NCI-H1694 (cell line): ENCODE measurements around the gene COX6A1.
A peak's percentile ranks its signal among the peaks of the same experiment; 100 is the strongest.
"Not testable (repeated sequence)": the region's sequence is repeated elsewhere in the genome, so short reads cannot be mapped to it uniquely, and the experiment has no call there.

Experiments used
- DNase-seq: peaks from one replicate; lab custom pipeline; 2025; lab: John Stamatoyannopoulos, UW

The COX6A1 gene

DNA sequence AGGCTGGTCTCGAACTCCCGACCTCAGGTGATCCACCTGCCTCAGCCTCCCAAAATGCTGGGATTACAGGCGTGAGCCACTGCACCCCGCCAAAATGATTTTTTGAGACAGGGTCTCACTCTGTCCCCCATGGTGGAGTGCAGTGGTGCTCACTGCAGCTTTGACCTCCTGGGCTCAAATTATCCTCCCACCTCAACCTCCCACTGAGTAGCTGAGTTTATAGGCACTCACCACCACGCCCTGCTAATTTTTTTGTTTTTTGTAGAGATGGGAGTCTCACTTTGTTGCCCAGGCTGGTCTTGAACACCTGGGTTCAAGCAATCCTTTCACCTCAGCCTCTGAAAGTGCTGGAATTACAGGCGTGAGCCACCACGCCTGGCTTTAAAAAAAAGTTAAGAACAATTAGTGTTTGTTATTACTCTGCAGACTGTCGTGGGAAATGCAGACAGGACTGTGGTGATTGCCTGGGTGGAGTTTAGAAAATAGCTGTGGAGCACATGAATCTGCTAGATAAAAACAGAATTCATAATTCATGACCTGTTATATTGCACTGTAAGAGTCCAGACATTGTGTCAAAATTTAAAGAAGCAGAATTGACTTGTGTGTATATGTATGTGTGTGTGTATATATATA is 9.2 kb upstream of the COX6A1 start:
- DNase-seq: no peak

DNA sequence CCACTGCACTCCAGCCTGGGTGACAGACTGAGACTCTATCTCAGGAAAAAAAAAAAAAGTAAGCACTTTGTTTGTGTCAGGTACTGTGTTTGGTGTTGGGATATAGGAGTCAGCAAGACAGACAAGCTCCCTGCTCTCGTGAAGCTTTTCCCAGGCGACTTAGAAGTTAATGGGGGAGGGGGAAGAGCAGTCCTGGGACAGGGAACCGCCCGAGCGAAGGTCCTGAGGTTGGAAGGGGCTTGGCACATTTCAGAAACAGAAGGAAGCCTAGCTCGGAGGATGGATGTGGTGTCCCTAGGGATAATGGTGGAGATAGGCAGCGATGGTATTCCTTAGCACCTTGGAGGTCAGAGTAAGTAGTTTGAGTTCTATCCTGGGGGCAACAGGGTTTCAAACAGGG is 8.5 kb upstream of the COX6A1 start:
- DNase-seq: no peak

DNA sequence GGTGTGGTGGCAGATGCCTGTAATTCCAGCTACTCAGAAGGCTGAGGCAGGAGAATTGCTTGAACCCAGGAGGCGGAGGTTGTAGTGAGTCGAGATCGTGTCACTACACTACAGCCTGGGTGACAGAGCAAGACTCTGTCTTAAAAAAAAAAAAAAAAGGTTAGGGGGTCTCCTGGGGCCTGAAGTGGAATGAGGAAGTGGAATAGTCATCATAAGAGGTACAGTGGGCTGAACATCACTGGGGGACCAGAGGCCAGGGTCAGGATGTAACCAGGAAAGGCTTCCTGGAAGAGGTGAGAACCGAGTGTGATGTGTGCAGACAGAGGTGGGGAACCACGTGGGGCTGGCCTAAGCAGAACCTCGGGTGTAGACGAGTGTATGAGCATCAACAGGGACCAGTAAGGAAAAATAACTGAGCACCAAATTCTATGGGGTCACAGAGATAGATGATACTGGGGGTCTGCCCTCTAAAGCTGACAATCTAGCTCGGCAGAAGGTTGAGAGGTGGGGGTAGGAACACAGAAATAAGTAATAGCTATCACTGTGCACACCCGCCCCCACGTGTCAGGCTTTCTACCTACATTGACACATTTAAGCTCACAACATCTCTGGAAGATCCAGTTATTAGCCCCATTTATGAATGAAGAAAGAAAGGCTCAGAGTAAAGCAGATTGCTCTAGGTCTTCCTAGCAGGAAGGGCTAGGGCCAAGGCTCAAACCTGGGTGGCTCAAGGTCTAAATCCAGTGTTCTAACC is 5.0 kb upstream of the COX6A1 start:
- no peak for DNase-seq

DNA sequence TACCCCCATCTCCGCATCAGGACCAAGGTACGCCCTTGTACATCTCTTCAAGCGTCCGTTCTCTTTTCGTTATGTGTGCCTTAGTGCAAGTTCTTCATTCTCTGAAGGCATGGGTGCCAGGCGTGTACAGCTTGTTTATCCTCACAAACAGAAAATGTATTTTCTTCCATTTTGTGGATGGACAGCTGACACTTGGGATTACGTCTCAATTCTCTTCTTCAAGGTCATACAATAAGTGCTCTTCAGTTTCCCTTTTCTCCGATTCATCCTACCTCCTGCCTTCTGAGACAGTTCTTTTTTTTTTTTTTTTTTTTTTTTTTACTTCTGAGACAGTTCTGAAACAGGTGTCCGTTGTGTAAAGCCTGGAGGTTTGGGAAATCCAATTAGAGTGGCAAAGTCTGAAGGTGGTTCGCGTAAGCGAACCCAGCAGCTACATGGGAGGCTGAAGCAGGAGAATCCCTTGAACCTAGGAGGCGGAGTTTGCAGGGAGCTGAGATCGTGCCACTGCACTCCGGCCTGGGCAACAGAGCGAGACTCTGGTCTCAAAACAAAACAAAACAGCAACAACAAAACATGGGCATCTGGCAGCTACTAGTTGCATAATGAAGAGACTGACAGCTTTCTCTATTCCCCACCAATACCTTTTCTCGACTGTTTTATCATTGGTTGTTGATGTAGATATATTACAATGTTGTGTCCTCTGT is 734 bp downstream of the COX6A1 start:
- no peak for DNase-seq

DNA sequence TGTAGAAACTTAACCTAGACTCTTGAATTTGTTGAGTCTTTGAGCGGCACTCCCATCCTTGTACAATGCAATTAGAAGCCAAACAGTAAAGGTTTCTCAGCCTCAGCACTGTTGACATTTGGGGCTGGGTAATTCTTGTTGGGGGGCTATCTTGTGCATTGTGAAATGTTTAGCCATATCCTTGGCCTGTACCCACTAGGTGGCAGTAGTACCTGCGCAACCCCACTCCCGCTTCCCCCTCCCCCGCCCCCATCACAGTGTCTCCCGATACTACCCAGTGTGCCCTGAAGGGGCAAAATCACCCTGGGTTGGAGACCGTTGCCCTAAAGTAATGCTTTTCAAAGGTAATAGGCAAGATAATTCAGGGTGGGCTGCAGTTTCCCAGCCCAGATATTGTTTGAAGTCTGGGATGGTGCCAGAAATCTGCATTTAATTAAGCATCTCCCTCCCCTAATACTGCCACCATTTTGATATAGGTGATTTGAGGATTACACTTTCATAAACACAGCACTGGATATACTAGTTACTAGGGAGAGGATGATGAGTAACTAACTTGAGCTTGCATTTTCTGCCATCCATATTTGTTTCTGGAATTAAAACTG is 1.8 kb downstream of the COX6A1 start:
- DNase-seq: peak; percentile 60

DNA sequence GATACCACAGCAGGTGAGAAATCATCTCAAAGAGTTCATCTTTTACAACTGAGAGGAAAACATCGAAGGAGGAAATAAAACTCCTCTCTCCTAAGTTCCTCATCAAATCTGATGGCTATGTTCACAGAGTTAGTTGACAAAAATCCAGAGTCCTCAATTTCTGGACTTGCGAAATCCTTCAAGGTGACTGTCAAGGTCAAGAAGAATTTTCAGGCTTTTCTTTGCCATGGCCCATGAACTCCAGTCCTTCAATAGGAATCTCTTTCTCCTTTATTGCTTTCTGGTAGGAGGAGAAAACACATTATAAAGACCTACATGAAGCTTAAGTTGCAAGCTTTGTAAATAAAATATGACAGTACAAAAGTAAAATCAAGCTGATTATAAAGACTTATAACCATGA is 6.8 kb downstream of the COX6A1 start:
- DNase-seq: no peak

DNA sequence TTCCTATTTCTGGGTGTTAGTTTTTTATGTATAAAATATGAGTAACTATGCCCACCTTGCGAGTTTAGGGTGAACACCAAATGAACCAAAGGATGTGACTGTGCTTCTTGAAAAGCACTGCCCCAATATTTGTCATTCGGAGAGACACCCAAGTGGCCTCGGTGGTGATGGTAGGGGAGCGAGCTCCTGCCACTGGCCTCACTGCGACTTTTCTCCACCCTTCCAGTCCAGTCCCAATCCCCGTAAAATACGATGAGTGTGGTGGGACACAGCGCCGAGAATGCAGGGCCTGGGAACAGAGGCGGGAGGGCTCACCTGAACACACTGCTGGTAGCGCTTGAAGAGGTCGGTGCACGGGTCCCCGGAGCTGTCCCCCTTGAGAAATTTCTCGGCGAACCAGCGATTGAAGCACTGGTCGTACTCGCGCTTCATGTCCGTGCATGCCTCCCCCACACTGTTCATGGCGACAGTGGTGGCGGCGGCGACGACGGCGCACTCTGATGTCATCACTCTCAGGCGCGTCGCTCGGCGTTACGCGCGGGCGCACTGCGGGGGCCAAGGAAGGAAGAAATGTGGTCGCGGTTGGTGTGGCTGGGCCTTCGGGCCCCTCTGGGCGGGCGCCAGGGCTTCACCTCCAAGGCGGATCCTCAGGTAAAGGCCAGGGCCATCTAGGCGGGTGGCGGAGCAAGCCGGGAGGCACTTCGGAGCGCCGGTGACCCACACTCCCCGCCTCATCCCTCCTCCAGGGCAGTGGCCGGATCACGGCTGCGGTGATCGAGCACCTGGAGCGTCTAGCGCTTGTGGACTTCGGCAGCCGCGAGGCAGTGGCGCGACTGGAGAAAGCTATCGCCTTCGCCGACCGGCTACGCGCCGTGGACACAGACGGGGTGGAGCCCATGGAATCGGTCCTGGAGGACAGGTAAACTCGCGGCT is 8.3 kb downstream of the COX6A1 start, which contains the start of the genes GATC and TRIAP1:
GATC (plus strand) TSS at position 534 of the 933 bp plus-strand sequence; CDS start at position 571, 37 bp downstream.
TRIAP1 (minus strand) TSS at position 474 of the 933 bp plus-strand sequence; CDS start at position 462, 12 bp downstream.
- peak; percentile 52 for DNase-seq

DNA sequence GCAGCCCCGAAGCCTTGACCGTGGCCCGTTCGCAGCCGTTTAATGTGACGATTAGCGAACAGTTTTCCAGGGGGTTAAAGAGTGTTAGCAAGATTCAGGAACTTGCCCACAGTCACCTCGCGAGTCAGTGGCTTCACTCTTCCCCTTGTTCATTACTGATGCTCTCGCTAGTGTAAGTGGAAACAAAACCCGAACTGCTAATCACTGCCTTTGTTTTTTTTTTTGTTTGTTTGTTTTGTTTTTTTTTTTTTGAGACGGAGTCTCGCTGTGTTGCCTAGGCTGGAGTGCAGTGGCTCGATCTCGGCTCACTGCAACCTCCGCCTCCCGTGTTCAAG is 8.9 kb downstream of the COX6A1 start:
- DNase-seq: not testable (repeated sequence)

DNA sequence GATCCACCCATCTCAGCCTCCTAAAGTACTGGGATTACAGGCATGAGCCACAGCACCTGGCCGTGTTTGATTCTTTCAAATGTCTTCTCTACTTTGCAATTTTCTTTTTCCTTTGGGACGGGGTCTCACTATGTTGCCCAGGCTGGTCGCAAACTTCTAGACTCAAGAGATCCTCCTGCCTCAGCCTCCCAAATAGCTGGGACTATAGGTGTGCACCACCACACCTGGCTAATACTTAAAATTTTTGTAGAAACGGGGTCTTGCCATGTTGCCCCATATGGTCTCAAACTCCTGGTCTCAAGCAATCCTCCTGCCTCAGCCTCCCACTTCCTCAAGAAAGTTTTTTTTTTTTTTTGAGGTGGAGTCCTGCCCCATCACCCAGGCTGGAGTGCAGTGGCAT is 10.1 kb downstream of the COX6A1 start:
- DNase-seq: no peak

DNA sequence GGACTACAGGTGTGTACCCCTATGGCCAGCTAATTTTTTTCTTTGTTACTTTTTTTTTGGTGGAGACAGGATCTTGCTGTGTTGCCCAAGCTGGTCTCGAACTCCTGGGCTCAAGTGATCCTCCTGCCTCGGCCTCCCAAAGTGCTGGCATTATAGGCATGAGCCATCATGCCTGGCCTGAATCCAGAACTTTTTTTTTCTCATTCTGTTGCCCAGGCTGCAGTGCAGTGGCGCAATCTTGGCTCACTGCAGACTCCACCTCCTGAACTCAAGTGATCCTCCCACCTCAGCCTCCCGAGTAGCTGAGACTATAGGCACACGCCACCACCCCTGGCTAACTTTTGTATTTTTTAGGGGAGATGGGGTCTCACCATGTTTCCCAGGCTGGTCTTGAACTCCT is 14.6 kb downstream of the COX6A1 start:
- DNase-seq: not testable (repeated sequence)

DNA sequence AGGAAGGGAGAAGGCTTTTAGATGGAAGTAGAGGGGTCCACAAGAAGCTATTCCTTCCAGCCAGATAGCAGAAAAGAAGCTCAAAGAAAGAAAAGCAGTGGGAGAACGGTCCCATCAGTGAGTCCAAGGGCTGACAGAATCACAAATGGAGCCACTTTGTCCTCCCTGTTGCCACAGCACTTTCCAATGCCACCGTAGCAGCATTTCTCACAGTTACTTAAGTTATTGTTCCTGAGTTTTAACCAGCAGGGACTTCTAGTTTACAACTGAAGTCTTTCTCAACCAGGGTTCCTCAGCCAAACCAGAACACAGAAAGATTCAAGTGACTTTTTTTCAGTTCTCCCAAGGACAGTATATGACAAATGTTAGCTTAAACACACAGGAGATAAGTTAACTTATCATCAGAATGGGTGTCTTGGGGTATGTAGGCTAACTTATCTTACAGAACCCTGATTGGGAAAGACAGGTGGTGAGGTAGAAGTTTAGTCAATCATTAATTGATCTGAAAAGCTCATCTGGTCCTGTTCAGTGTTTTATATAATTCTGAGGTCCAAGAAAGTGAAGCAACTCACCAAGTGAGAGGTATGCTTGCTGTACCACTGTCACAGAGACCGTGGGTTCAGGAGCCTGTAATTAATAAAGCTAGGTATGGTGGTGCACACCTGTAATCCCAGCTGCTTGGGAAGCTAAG is 15.3 kb downstream of the COX6A1 start:
- DNase-seq: no peak

DNA sequence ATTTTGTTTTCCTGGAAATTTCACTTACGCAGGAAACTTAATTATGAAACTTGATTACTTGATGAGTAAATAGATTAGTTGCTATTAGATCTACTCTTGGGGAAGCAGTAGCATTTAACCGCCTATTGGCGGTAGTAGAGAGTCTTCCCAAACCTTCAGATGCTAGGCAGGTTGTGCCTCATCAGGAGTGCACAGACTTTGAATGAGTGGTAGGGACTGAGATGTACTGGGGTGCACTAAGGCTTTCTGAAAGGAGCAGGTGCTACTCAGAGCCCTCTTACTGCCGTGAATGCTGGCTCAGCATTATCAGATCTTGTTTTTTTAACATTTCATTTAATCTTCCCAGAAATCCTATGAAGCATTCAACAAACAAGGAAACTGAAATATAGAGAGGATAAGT is 16.1 kb downstream of the COX6A1 start:
- DNase-seq: peak; percentile 17

DNA sequence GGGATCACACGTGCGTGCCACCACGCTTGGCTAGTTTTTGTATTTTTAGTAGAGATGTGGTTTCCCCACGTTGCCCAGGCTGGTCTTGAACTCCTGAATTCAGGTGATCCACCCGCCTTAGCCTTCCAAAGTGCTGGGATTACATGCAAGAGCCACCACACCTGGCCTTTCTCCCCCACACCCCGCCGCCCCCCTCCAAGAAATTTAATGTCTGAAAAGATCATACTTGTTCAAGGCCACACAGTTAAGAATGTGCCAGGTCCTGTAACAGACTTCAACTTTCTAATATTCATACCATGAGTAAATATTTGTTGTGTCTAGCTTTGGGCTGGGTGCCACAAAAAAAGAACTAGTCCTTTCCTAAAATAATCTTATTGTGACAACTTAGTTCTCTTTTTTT is 17.4 kb downstream of the COX6A1 start:
- no peak for DNase-seq

DNA sequence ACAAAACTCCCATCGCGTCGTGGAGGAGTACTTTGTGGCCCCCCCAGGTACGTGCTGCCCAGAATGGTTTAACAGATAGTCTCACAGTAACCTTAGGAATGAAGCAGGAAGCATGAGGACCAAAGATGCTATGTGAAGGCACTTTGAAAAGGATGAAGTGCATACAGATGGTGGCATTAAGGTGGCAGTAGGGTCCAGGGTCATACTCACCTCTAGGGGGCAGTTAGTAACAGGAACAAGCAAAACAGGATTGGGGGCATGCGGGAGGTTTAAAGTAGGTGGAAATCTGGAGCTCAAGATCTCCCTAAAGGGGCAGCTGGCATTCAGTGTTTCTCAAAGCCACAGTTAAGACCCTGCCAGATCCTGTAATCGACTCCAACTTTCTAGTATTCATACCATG is 19.2 kb downstream of the COX6A1 start:
- DNase-seq: no peak

DNA sequence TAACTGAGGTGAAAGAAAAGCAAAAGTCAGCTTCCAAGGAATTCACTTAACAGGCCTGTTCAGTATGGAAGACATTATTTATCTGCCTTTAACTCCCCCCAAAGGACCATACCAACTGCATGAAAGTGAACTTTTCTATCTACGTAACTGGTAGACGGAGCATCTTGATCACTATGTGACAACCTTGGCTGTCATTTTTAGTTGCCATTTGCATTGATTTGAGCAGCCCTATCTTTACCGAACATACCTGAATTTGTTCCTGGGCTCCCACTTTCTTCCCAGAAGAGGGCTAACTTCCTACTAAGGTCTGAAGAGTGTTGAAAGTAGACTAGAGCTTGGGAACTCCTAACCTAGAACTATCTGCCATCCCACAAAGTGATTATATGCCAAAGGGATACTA is 22.2 kb downstream of the COX6A1 start:
- DNase-seq: no peak

DNA sequence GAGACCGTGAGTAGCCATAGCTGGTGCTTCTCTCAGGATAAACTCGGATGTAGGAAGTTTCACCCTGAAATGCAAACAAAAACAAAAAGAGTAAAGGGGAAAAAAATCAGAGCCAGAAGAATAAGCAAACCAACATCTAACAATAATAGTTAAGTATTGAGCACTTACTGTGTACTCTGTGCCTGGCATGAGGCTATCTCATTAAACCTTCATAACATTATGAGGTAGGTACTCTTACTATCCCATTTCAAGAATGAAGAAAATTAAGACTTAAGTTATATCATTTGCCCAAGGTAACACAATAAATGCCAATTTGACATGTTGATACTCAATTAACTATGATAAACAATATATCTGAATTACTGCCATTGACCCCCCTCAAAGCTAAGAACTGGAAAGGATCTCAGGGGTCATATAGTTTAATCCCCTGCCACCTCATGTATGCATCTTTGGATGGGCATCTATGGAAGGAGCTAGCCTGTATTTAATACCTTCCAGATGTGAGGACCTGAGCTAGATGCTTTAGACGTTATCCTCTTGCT is 24.3 kb downstream of the COX6A1 start:
- DNase-seq: no peak

DNA sequence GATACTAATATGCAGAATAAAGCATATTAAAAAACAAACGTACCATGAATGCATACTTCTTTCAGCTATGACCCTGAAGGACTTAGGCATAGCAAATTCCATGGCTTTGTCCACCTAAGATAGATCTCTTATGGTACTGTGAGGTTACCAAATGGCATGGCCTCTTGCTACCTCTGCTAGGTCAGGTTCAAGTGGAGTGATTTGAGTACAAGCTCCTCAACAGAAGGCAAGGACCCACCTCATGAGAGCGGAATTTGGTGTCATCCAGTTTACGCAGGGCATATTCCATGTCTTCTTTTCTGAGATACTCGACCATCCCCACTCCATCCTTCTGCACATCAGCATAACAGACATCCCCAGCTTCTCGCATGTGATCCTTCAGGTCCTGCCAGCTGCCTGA is 25.8 kb downstream of the COX6A1 start:
- DNase-seq: no peak

DNA sequence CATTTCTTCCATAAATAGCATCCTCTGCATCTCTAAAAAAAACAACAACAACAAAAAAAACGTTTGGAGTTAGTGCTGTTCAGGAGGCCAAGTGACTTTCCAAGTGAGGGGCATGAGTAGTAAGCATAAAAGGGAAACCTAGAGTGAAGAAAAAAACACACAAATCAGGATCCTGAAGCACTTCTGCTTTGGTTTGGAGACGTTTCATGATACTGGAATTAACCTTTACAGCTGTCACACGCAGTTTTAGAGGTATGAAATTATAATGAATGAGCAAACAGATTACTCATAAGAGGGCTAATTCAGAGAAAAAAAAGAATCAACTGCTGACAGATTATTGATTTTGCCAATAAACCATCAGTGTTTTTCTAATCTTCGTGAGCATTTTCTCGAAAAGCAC is 27.8 kb downstream of the COX6A1 start:
- no peak for DNase-seq

DNA sequence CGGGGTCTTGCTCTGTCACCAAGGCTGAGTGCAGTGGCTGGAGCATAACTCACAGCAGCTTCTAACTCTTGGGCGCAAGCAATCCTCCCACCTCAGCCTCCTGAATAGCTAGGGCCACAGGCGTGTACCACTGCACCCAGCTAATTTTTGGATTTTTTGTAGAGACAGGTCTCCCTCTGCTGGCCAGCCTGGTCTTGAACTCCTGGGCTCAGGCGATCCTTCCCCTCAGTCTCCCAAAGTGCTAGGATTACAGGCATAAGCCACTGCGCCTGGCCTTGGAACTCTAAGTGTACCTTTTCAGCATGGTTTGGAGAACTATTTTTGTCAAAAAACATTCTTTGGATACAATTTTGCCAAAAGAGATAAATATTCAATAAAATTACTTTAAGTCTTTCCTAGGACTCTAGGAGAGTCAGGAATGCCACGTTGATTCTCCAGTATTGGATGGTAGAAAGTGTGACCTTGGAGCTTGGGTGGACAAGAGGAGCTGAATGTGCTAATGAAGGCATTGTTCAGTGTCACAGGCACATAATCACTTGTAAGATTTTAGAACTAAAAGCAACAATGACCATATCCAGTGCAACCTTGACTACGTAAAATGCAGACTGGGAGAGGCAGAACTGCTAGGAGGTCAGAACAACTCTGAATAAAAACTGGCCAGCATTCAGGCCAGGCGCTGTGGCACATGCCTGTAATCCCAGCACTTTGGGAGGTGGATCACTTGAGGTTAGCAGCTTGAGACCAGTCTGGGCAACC is 28.8 kb downstream of the COX6A1 start:
- DNase-seq: peak; percentile 23

DNA sequence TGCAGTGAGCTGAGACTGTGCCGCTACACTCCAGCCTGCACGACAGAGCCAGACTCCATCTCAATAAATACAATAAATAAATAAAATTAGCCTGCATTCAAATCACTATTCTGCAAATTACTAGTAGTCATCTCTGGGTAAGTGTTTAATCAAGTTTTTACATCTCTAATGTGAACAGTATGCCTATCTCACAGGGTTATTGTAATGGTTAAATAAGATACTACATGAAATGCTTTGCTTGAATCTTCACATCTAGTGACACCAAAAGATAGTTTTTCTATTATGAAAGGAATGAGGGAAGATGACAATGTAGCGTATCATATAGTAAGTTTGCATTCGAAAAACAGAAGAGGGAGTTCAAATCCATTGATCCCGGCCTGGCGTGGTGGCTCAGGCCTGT is 29.5 kb downstream of the COX6A1 start:
- no peak for DNase-seq
